Putamen (tissue), 1 donor: Measurements from ENCODE around the gene ZNF326.
"Not testable (repeated sequence)": the region's sequence is repeated elsewhere in the genome, so short reads cannot be mapped to it uniquely, and the experiment has no call there.

ENCODE experiments used
- DNase-seq: peaks from one replicate; pipeline ENCODE4 v3.0.0-alpha.2; 2016; ENCODE audit warnings: low spot score

Gene ZNF326

GRCh38 chr1:89965193-89965768 is 29.6 kb upstream of the ZNF326 start:
- DNase-seq, result no peak

- peak; percentile 38 for DNase-seq
Measured at GRCh38 chr1:89966656-89967055, 28.3 kb upstream of the ZNF326 start.

GRCh38 chr1:89971600-89971999 is 23.3 kb upstream of the ZNF326 start:
- no peak for DNase-seq

- no peak for DNase-seq
Measured at GRCh38 chr1:89972024-89972423, 22.9 kb upstream of the ZNF326 start.

- no peak for DNase-seq
Measured at GRCh38 chr1:89973471-89974127, 21.3 kb upstream of the ZNF326 start.

GRCh38 chr1:89974256-89974655 is 20.7 kb upstream of the ZNF326 start:
- no peak for DNase-seq

GRCh38 chr1:89974696-89975470 is 20.0 kb upstream of the ZNF326 start:
- DNase-seq, result no peak

- DNase-seq, result no peak
Measured at GRCh38 chr1:89975540-89976125, 19.3 kb upstream of the ZNF326 start.

- DNase-seq, result no peak
Measured at GRCh38 chr1:89978755-89979154, 16.2 kb upstream of the ZNF326 start.

GRCh38 chr1:89980605-89981004 is 14.3 kb upstream of the ZNF326 start:
- DNase-seq, result no peak

GRCh38 chr1:89982846-89983245 is 12.1 kb upstream of the ZNF326 start:
- DNase-seq, result not testable (repeated sequence)

- DNase-seq, result not testable (repeated sequence)
Measured at GRCh38 chr1:89984564-89985116, 10.3 kb upstream of the ZNF326 start.

GRCh38 chr1:89986020-89986419 is 8.9 kb upstream of the ZNF326 start:
- no peak for DNase-seq

GRCh38 chr1:89987159-89987819 is 7.6 kb upstream of the ZNF326 start:
- peak; percentile 83 for DNase-seq

GRCh38 chr1:89989099-89989498 is 5.8 kb upstream of the ZNF326 start:
- no peak for DNase-seq

- DNase-seq, result no peak
Measured at GRCh38 chr1:89989799-89990198, 5.1 kb upstream of the ZNF326 start.

GRCh38 chr1:89990976-89991831 is 3.7 kb upstream of the ZNF326 start:
- peak; percentile 32 for DNase-seq

GRCh38 chr1:89993541-89993940 is 1.4 kb upstream of the ZNF326 start:
- DNase-seq, result no peak

GRCh38 chr1:89994231-89994804 is 592 bp upstream of the ZNF326 start:
- no peak for DNase-seq

GRCh38 chr1:89995598-89996449 is 914 bp downstream of the ZNF326 start:
- no peak for DNase-seq
